K562 (cell line): ENCODE data around the gene SYT7. TPM values are rescaled to one million over a fixed set of nuclear protein-coding genes. Genes with fewer than 3 reads are reported as not detected.
"Not testable (repeated sequence)": the region's sequence is repeated elsewhere in the genome, so short reads cannot be mapped to it uniquely, and the experiment has no call there.

ENCODE experiments used
- ATAC-seq: fragments of 200-7000 bp; cut with Tn5 transposase; 3 replicates; pipeline ENCODE4 v1.9.1; 2020; ENCODE audit warnings: moderate library complexity
- BruUV-seq: library from RNA; stranded (reverse); fragments of 400-500 nt; replicated peaks from 2 replicates; lab custom pipeline; 2021; lab: Mats Ljungman, UMichigan
- CTCF ChIA-PET: fragments of 300-600 bp; formaldehyde crosslinking; extraction: SDS; loops from one replicate; lab custom pipeline; 2021; ENCODE audit warnings: low intra/inter-chr PET ratio; lab: Yijun Ruan, JAX
- POLR2A ChIA-PET: fragments of 300-600, 350-650 bp; sonication (Branson Sonifier 250); formaldehyde crosslinking; extraction: SDS; loops from one replicate; lab custom pipeline; 2021; ENCODE audit warnings: antibody characterized with exemption, inconsistent platforms; lab: Yijun Ruan, JAX
- DNase-seq, 4 experiments: peaks; one replicate each; pipeline versions ENCODE4 v3.0.0 to v3.0.0-alpha.2; 2011 to 2018; ENCODE audit warnings: low spot score in 3 of 4, mixed read lengths in 3 of 4; ENCODE audit errors: extremely low read depth in 1 of 4
- FAIRE-seq: peaks from 2 replicates; lab custom pipeline; 2011; peaks lifted over from hg19 to GRCh38; lab: Jason Lieb, UNC
- H2AFZ ChIP-seq: 2 replicates; pipeline ENCODE4 v1.6.0; 2011; ENCODE audit warnings: low read depth, low read length, control low read depth, inconsistent platforms
- H3K27ac ChIP-seq: fragments of 200-600 bp; 3 replicates; pipeline ENCODE4 v1.8.0; 2011; ENCODE audit warnings: low read depth, mild to moderate bottlenecking, control low read depth, inconsistent platforms, low read length, moderate library complexity, mixed read lengths; ENCODE audit errors: extremely low read depth
- H3K27me3 ChIP-seq, 2 experiments: fragments of 300-600 bp in 1 of 2; 2 replicates in 1 of 2; 3 replicates in 1 of 2; pipeline versions ENCODE4 v1.6.0 to v1.8.0; 2011; ENCODE audit warnings: inconsistent platforms in 2 of 2, low read length in 2 of 2, mild to moderate bottlenecking in 1 of 2, mixed read lengths in 1 of 2, moderate library complexity in 1 of 2; ENCODE audit not compliant: control insufficient read depth in 2 of 2, insufficient read depth in 2 of 2
- H3K36me3 ChIP-seq: fragments of 300-600 bp; 3 replicates; pipeline ENCODE4 v1.8.0; 2011; ENCODE audit warnings: mild to moderate bottlenecking, low read length, inconsistent platforms; ENCODE audit not compliant: control insufficient read depth, insufficient read depth
- H3K4me1 ChIP-seq, 2 experiments: fragments of 200-600 bp in 1 of 2; replicated peaks in 1 of 2; 2 replicates in 1 of 2; 3 replicates in 1 of 2; pipeline versions ENCODE4 v1.5.1 to v1.8.0; 2011; ENCODE audit warnings: inconsistent platforms in 2 of 2, low read length in 2 of 2, mild to moderate bottlenecking in 1 of 2, mixed read lengths in 1 of 2, moderate library complexity in 1 of 2; ENCODE audit not compliant: control insufficient read depth in 2 of 2, insufficient read depth in 2 of 2
- H3K4me2 ChIP-seq: 2 replicates; pipeline ENCODE4 v1.6.1; 2011; ENCODE audit warnings: low read length, control low read depth, inconsistent platforms, mixed read lengths; ENCODE audit not compliant: insufficient read depth
- H3K4me3 ChIP-seq: fragments of 200-600 bp; sonication (generic), shearing (Covaris generic); 2 replicates; pipeline ENCODE4 v1.5.1; 2016; ENCODE audit warnings: control low read depth, inconsistent platforms
- H3K79me2 ChIP-seq: fragments of 200-600 bp; 3 replicates; pipeline ENCODE4 v1.8.0; 2011; ENCODE audit warnings: low read length, inconsistent platforms; ENCODE audit not compliant: control insufficient read depth, insufficient read depth
- H3K9ac ChIP-seq, 2 experiments: 2 replicates each; pipeline versions ENCODE4 v1.6.0 to v1.6.1; 2011; ENCODE audit warnings: low read depth in 2 of 2, low read length in 2 of 2, control low read depth in 1 of 2, inconsistent platforms in 1 of 2, mild to moderate bottlenecking in 1 of 2, mixed read lengths in 1 of 2; ENCODE audit not compliant: insufficient read depth in 1 of 2
- H3K9me1 ChIP-seq: one replicate; pipeline ENCODE4 v1.6.0; 2011; ENCODE audit warnings: inconsistent platforms, mild to moderate bottlenecking, low read length, moderate library complexity; ENCODE audit not compliant: control insufficient read depth, insufficient read depth
- H3K9me3 ChIP-seq: replicated peaks from 2 replicates; pipeline ENCODE4 v1.5.1; 2011; ENCODE audit warnings: low read depth, low read length, inconsistent platforms; ENCODE audit not compliant: control insufficient read depth, insufficient read depth
- H4K20me1 ChIP-seq: replicated peaks from 2 replicates; pipeline ENCODE4 v1.6.1; 2011; ENCODE audit warnings: low read length, inconsistent platforms, mixed read lengths; ENCODE audit not compliant: control insufficient read depth, insufficient read depth
- CEBPG ChIP-seq, 3 experiments: fragments of 200-800 bp in 1 of 3; sonication (Bioruptor generic) in 1 of 3; sonication (generic) in 1 of 3; formaldehyde crosslinking in 1 of 3; IDR thresholded peaks in 2 of 3; conservative IDR thresholded peaks in 1 of 3; 2 replicates each; pipeline versions ENCODE4 v1.6.1 to v1.8.0; 2016 to 2022; ENCODE audit warnings: missing compliant biosample characterization in 2 of 3, missing genetic modification characterization in 2 of 3, mild to moderate bottlenecking in 1 of 3, missing genetic modification reagents in 1 of 3
- RUNX1 ChIP-seq: sonication (generic); IDR thresholded peaks from 2 replicates; pipeline ENCODE4 v1.6.1; 2016; ENCODE audit warnings: antibody characterized with exemption, low read depth
- ZNF431 ChIP-seq: sonication (generic); formaldehyde crosslinking; IDR thresholded peaks from 2 replicates; pipeline ENCODE4 v1.8.0; 2022; ENCODE audit warnings: mild to moderate bottlenecking, missing genetic modification reagents
- ZNF766 ChIP-seq: fragments of 200-800 bp; sonication (Bioruptor generic); conservative IDR thresholded peaks from 2 replicates; pipeline ENCODE4 v1.6.1; 2016; ENCODE audit warnings: missing genetic modification characterization, missing compliant biosample characterization
- WGBS: fragments of 100-300 bp; shearing (Covaris generic); methylation state at CpG from one replicate; pipeline ENCODE4 v1.1.6; 2016; ENCODE audit warnings: low coverage, mixed read lengths; ENCODE audit not compliant: insufficient coverage; ENCODE audit errors: missing lambda C conversion rate; 5-methylcytosine and 5-hydroxymethylcytosine counted together
- in situ Hi-C: fragments of 300-500 bp; cut with MboI; formaldehyde crosslinking; loops from 4 replicates; pipeline ENCODE4 v1.15.0; 2018; ENCODE audit warnings: inconsistent platforms, mixed read lengths
- intact Hi-C: fragments of 100-400 bp; cut with micrococcal nuclease; formaldehyde crosslinking; loops from 2 replicates; pipeline ENCODE4 v1.14.2; 2022
- polyA plus RNA-seq, 8 experiments: library from polyadenylated mRNA; depleted of rRNA in 4 of 8; stranded (reverse) in 5 of 8; unstranded in 3 of 8; fragments of >200 nt; fragmentation: Nextera tagmentation in 2 of 8; fragmentation: Illumina TruSeq in 1 of 8; extraction: Ambion mirVana in 2 of 8; extraction: Trizol in 1 of 8; gene quantifications; 2 replicates each; pipeline versions ENCODE4 v1.2.1 to v1.2.3, GENCODE V29; 2011 to 2014; ENCODE audit warnings: inconsistent platforms in 1 of 8, missing spikeins in 1 of 8
- total RNA-seq, 7 experiments: library from RNA; depleted of rRNA in 6 of 7; stranded (reverse); fragments of >200 nt in 6 of 7; fragmentation: Illumina TruSeq in 2 of 7; extraction: Trizol in 2 of 7; gene quantifications; 2 replicates each; pipeline versions ENCODE4 v1.2.1 to v1.2.3, GENCODE V29; 2011 to 2021; ENCODE audit warnings: low replicate concordance in 1 of 7

Gene SYT7
- total and polyA plus RNA-seq, 9 of the 15 experiments (the other 6 are each of a cell fraction or from before 2014, with no cell fraction given): 0.01 to 0.51 (median 0.16) TPM; not detected in 1

- H3K9ac ChIP-seq; H3K79me2 ChIP-seq; H3K4me1 ChIP-seq; H4K20me1 ChIP-seq; H3K36me3 ChIP-seq; DNase-seq; ATAC-seq; H3K4me3 ChIP-seq; H3K27ac ChIP-seq; H3K9me3 ChIP-seq; intact Hi-C loops; H3K4me2 ChIP-seq; in situ Hi-C loops; POLR2A ChIA-PET; H2AFZ ChIP-seq; TF ChIP-seq CEBPG (CRISPR knock-in tag; IDR thresholded peaks at IDR 0.05): not testable (repeated sequence)
- peaks cover 12 to 65% of the 10 kb centered on the region in 2 experiments; a peak in 4 of 5 replicates for H3K27me3 ChIP-seq
- 0% methylated on average over 6 of the region's 6 CpGs for WGBS
- TF ChIP-seq ZNF431 (CRISPR knock-in tag) (peak; percentile 84; the same call in 1 of the 2 replicates), CEBPG (tag; conservative IDR thresholded peaks at IDR 0.05 in 1 of 2, IDR thresholded peaks at IDR 0.05 in 1 of 2) (0 out of 4 replicates have a peak, but pooled peaks of 1 of the 2 experiments have one; percentile 44), ZNF766 (CRISPR knock-in tag) (peak; percentile 90)
- TF ChIP-seq, all 486 proteins: peak for 3; not testable (repeated sequence) for 483
- BruUV-seq, CTCF ChIA-PET, FAIRE-seq, H3K9me1 ChIP-seq: not testable (repeated sequence)
Observed at GRCh38 chr11:61614782-61615181, 33.9 kb upstream of the SYT7 start.

- H3K9me1 ChIP-seq: peaks cover 2% of the 10 kb centered on the region
- H3K4me1 ChIP-seq: no peaks in the 10 kb centered on the region; a peak in 1 of 5 replicates
- H3K4me3 ChIP-seq: no peak overlapping the region
- no peak for DNase-seq
- H4K20me1 ChIP-seq: peaks cover 10% of the 10 kb centered on the region
- ChIA-PET POLR2A (interaction anchor here (0.6 kb wide), 1 partner anchor 27 kb away, joined by 3 read pairs; no protein-coding TSS in a partner anchor), CTCF (no interaction called here)
- no peaks in the 10 kb centered on the region for H3K79me2 ChIP-seq
- WGBS: 6% methylated on average over 9 of the region's 10 CpGs
- in situ Hi-C loops: no loop called here
- no TSS peak for BruUV-seq
- TF ChIP-seq RUNX1: no peak
- H3K36me3 ChIP-seq: no peaks in the 10 kb centered on the region
- no peak overlapping the region for H3K27ac ChIP-seq
- H3K4me2 ChIP-seq: no peak overlapping the region
- no peak overlapping the region for H2AFZ ChIP-seq
- peak overlapping the region in 1 of 2 experiments; percentile 31; a peak in 1 of 4 replicates for H3K9ac ChIP-seq
- H3K27me3 ChIP-seq: peaks cover 8 to 67% of the 10 kb centered on the region in 2 experiments; a peak in 4 of 5 replicates
- no peak for ATAC-seq
- intact Hi-C loops: no loop called here
- no peaks in the 10 kb centered on the region for H3K9me3 ChIP-seq
- FAIRE-seq: no peak
Observed at GRCh38 chr11:61613870-61614269, 33.0 kb upstream of the SYT7 start.
